Measurements from ENCODE around the gene SLC40A1. TPM values are rescaled to one million over a fixed set of nuclear protein-coding genes. Genes with fewer than 3 reads are reported as not detected.
A peak's percentile ranks its signal among the peaks of the same experiment; 100 is the strongest.

SLC40A1 gene
- total and polyA plus RNA-seq, 7 donors, result 34.9 to 280 (median 52.1) TPM

DNA sequence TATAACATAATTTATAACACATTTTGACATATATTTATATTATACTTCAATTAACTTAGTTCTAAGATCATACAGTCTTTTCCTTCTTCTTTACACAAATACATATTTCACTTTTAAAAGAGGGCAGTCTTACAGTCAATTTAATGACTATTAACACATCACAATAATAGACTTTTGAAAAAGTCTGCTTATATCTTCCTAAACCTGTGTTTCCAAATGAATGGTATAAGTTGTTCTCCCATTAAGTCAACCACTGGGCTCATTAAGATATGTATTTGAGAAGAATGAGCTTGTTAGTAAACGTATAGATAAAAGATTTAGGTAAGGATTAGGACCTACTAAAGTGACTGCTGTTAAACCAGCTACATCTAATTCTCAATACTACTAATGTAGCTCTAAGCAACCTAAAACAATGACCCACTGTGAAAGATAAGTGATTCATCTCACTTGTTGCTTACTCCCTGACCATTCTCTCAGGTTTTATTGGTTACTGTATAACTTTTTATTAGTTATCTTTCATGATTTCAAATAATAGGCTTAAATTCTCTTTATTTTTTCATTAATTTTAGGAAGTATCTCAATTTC, 27.0 kb downstream of the SLC40A1 start:
- no peak for DNase-seq
- intact Hi-C loops (cut with DNase I), result no loop called here
- H3K9me3 ChIP-seq, result no peaks in the 10 kb centered on the region
- TF ChIP-seq, protein P1, sequence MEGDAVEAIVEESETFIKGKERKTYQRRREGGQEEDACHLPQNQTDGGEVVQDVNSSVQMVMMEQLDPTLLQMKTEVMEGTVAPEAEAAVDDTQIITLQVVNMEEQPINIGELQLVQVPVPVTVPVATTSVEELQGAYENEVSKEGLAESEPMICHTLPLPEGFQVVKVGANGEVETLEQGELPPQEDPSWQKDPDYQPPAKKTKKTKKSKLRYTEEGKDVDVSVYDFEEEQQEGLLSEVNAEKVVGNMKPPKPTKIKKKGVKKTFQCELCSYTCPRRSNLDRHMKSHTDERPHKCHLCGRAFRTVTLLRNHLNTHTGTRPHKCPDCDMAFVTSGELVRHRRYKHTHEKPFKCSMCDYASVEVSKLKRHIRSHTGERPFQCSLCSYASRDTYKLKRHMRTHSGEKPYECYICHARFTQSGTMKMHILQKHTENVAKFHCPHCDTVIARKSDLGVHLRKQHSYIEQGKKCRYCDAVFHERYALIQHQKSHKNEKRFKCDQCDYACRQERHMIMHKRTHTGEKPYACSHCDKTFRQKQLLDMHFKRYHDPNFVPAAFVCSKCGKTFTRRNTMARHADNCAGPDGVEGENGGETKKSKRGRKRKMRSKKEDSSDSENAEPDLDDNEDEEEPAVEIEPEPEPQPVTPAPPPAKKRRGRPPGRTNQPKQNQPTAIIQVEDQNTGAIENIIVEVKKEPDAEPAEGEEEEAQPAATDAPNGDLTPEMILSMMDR (IDR thresholded peaks at IDR 0.05), result no peak
- TF ChIP-seq EP300 (IDR thresholded peaks at IDR 0.05), result no peak
- TF ChIP-seq POLR2AphosphoS5 (IDR thresholded peaks at IDR 0.05), result no peak
- no peak for TF ChIP-seq POLR2A (IDR thresholded peaks at IDR 0.05)
- peaks cover 0 to 36% (median 21%) of the 10 kb centered on the region in 4 donors for H3K4me1 ChIP-seq
- no peaks in the 10 kb centered on the region for H3K27me3 ChIP-seq
- H3K36me3 ChIP-seq, result no peaks in the 10 kb centered on the region
- 45 to 72% methylated on average over 1 of the region's 1 CpG for WGBS, 2 donors
- H3K4me3 ChIP-seq, result no peak overlapping the region
- H3K27ac ChIP-seq, result peak overlapping the region in 1 of 4 donors; percentile 51

DNA sequence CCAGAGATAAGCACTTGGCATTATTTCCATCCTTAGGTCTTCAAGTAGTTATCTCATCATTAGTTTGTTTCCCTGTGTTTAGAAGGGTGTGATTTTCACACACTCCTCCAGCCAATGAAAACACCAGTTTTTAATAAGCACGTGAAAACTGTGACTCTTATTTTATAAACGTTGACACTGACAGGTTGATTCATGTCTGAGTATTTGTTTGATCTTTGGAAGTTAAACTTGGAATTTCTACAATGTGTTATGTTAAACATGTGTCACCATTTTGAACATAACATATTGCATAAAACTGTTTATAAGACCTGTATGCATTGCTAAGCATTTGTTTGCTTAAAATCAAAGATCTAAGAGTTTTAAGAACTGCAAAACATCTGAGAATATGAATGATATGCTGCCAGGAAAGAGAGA, 27.6 kb downstream of the SLC40A1 start:
- Histone ChIP-seq H3K4me1 (peaks cover 0 to 37% (median 21%) of the 10 kb centered on the region in 4 donors), H3K27me3 (no peaks in the 10 kb centered on the region), H3K27ac (peak overlapping the region in 2 of 4 donors; percentile 50 to 51), H3K36me3 (no peaks in the 10 kb centered on the region), H3K4me3 (no peak overlapping the region), H3K9me3 (no peaks in the 10 kb centered on the region)
- no peak for DNase-seq
- WGBS, 2 donors, result 7 to 45% methylated on average over 2 of the region's 2 CpGs
- intact Hi-C loops (cut with DNase I), result no loop called here
- TF ChIP-seq EP300 (IDR thresholded peaks at IDR 0.05), result no peak
- TF ChIP-seq POLR2A (IDR thresholded peaks at IDR 0.05), result no peak
- TF ChIP-seq, protein P1 (IDR thresholded peaks at IDR 0.05), result no peak
- no peak for TF ChIP-seq POLR2AphosphoS5 (IDR thresholded peaks at IDR 0.05)

DNA sequence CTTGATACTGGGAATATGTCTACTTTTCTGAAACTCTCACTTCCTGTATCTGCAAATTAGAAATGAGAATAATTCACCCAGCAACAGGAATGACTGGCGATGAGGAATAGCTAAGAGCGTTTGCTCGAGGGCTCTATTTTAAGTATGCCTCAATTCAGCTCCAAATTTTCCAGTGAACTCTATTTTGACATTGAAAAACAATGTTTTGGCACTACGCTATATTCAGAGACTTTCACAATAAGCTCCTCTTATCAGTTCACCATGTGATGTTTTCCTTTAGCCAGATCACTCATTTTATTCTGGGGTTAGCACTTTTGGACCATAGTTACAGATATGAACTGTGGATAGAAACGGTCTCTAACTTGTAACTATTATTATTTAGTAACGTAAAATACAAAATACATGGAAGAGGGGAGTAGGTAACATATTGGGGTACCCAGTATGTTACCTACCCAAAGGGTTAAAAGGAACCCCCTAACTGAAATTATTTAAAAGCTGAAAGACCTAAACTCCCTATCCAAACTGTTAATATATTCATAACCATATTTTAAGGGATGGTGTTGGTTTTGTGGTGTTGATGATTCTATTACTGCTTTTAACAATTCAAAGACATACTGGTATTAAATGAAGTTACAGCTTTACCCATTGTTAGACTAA, 28.1 kb downstream of the SLC40A1 start:
- Histone ChIP-seq H3K36me3 (no peaks in the 10 kb centered on the region), H3K4me3 (no peak overlapping the region), H3K27me3 (no peaks in the 10 kb centered on the region), H3K27ac (peak overlapping the region in 3 of 4 donors; percentile 11 to 51 (median 50)), H3K9me3 (no peaks in the 10 kb centered on the region), H3K4me1 (peaks cover 0 to 37% (median 21%) of the 10 kb centered on the region in 4 donors)
- intact Hi-C loops (cut with DNase I), result no loop called here
- no peak for TF ChIP-seq POLR2A (IDR thresholded peaks at IDR 0.05)
- TF ChIP-seq POLR2AphosphoS5 (IDR thresholded peaks at IDR 0.05), result no peak
- TF ChIP-seq EP300 (IDR thresholded peaks at IDR 0.05), result no peak
- TF ChIP-seq, protein P1 (IDR thresholded peaks at IDR 0.05), result no peak
- no peak for DNase-seq
- WGBS, 2 donors, result 65 to 72% methylated on average over 6 of the region's 6 CpGs

DNA sequence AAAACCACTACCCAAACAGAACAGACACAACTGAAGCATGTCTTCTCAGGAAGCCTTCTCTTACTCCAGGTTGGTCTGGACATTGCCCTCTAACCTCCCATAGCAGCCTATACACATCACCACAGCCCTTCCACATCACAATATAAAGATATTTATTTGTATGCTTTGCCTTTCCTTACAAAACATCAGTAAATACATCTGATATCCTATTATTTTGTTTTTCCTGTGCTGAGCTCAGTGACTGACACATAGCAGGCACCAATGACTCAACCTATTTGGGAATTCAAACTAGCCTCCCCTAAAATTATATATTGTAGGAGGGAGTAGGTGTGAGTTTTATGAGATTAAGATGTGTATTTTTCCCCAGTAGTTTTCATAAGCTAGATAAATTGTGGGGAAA, 28.8 kb downstream of the SLC40A1 start:
- Histone ChIP-seq H3K27me3 (no peaks in the 10 kb centered on the region), H3K36me3 (no peaks in the 10 kb centered on the region), H3K4me1 (peaks cover 0 to 37% (median 21%) of the 10 kb centered on the region in 4 donors), H3K9me3 (no peaks in the 10 kb centered on the region), H3K27ac (peak overlapping the region in 3 of 4 donors; percentile 11 to 51 (median 50)), H3K4me3 (no peak overlapping the region)
- no peak for DNase-seq
- intact Hi-C loops (cut with DNase I), result no loop called here
- TF ChIP-seq, protein P1 (IDR thresholded peaks at IDR 0.05), result no peak
- TF ChIP-seq POLR2A (IDR thresholded peaks at IDR 0.05) (no peak), EP300 (IDR thresholded peaks at IDR 0.05) (no peak), POLR2AphosphoS5 (IDR thresholded peaks at IDR 0.05) (no peak)

Data from sigmoid colon (tissue), 7 donors.